ENCODE results near the gene CHST8. TPM values are rescaled to one million over a fixed set of nuclear protein-coding genes. Genes with fewer than 3 reads are reported as not detected.
"Not testable (repeated sequence)": the region's sequence is repeated elsewhere in the genome, so short reads cannot be mapped to it uniquely, and the experiment has no call there.

CHST8 gene
- total RNA-seq, 1 donor: 0.84 TPM

- no peak overlapping the region for H3K4me3 ChIP-seq (ENCODE audit: low read length)
- H3K9me3 ChIP-seq (ENCODE audit: low read depth, low read length): no peaks in the 10 kb centered on the region
- no peaks in the 10 kb centered on the region for H3K4me1 ChIP-seq (ENCODE audit: insufficient read depth, low read length)
- H3K27me3 ChIP-seq (ENCODE audit: insufficient read depth, low read length): no peaks in the 10 kb centered on the region
These were observed 62.9 kb downstream of the CHST8 start for GRCh38 chr19:33684538-33685232.

DNA sequence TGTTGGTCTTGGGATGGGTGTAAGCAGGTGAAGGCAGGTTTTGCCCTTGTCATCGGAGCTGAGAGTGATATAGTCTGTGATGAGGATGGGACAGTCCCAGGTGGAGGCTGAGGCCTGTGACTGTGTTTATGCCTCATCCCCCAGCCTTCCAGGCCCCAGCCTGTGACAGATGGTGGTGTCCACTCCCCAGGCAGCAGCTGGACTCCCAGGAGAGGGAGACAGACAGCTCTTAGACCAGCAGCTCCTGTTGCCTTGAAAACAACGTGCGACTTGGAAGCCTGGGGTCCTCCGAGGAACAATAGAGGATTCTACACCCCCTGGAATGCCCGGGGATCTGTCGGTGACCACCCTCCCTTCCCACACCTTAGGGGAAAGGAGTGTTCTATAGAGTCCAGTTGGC is 63.8 kb downstream of the CHST8 start:
- H3K27me3 ChIP-seq (ENCODE audit: insufficient read depth, low read length): no peaks in the 10 kb centered on the region
- H3K4me1 ChIP-seq (ENCODE audit: insufficient read depth, low read length): no peaks in the 10 kb centered on the region
- no peak overlapping the region for H3K4me3 ChIP-seq (ENCODE audit: low read length)
- no peaks in the 10 kb centered on the region for H3K9me3 ChIP-seq (ENCODE audit: low read depth, low read length)

- no peaks in the 10 kb centered on the region for H3K4me1 ChIP-seq (ENCODE audit: insufficient read depth, low read length)
- no peaks in the 10 kb centered on the region for H3K27me3 ChIP-seq (ENCODE audit: insufficient read depth, low read length)
- H3K4me3 ChIP-seq (ENCODE audit: low read length): no peak overlapping the region
- H3K9me3 ChIP-seq (ENCODE audit: low read depth, low read length): no peaks in the 10 kb centered on the region
These were observed 64.5 kb downstream of the CHST8 start for GRCh38 chr19:33686262-33686661.

GRCh38 chr19:33686687-33687480 is 65.1 kb downstream of the CHST8 start:
- Histone ChIP-seq H3K4me1 (ENCODE audit: insufficient read depth, low read length) (no peaks in the 10 kb centered on the region), H3K27me3 (ENCODE audit: insufficient read depth, low read length) (no peaks in the 10 kb centered on the region), H3K9me3 (ENCODE audit: low read depth, low read length) (no peaks in the 10 kb centered on the region)

DNA sequence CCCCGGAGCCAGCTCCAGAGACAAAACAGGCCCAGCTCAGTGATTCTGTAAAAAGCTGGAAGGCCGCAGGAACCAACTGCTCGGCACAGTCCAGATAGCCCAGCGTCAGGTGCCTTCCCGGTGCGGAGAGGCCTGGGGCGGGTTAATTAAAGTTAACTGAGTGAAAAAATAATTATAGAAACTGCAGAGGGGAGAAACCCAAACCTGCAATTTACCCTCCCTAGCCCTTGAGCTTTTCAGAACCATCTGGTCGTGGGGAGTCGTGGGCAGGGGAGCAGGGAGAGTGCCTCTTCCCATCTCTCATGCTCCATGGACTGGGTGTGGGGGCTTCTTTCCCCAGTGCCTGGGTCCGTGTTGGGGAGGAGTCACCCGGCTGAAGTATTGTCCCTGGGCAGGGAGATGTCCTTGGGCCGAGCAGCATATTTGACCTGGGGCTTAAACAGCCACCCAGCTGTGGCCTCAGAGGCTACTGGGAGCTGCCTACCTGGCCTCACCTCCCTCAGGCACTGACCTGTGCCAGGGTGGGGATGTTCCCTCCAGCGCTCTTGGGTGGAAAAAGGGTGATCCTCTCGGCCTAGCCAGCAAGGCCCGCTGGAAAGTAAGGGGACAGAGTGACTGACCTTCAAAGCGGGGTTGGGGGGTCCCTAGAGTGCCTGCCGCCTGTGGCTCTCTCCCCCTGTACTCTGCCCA is 65.9 kb downstream of the CHST8 start:
- H3K9me3 ChIP-seq (ENCODE audit: low read depth, low read length): no peaks in the 10 kb centered on the region
- H3K4me3 ChIP-seq (ENCODE audit: low read length): no peak overlapping the region
- no peaks in the 10 kb centered on the region for H3K27me3 ChIP-seq (ENCODE audit: insufficient read depth, low read length)
- no peaks in the 10 kb centered on the region for H3K4me1 ChIP-seq (ENCODE audit: insufficient read depth, low read length)

More at GRCh38 chr19:33686687-33687480, 65.1 kb downstream of the CHST8 start:
- H3K4me3 ChIP-seq (ENCODE audit: low read length): no peak overlapping the region

DNA sequence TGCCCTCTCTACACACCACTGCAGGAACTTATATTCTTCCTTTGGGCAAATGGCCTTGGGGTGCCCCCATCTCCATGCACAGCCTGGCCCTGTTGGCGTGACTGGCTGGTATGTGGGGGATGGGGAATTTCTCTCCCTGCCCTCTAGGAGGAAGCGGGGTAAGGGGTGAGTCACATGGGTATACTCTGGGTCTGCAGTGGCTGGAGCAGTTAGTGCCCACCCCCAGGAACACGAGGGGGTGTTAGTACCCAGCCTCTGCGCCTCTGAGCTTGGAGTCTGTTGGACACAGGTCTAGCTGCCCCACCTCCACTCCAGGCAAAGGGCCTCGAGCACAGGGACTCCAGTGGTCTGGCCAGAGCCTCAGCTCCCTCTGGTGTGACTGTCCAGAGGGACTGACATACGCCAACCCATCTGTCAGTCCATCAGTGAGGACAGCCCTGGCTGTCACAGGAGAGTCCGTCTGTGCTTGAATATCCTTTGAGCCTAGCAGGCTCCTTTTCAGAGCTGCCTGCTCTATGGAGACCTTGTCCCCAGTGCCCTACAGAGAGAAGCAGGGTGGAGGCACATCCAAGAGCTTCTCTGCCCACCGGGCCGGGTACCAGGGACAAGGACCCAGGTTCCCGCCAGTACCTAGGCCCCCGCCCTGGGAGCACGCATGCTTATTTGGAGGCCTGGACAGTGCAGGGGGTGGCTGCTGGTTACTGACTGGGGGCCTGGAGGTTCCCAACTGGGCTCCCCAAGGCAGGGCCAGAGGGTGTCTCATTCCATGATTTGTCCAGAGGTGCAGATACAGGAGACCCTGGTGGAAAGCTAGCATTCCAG is 66.6 kb downstream of the CHST8 start:
- no peaks in the 10 kb centered on the region for H3K27me3 ChIP-seq (ENCODE audit: insufficient read depth, low read length)
- no peaks in the 10 kb centered on the region for H3K4me1 ChIP-seq (ENCODE audit: insufficient read depth, low read length)
- no peaks in the 10 kb centered on the region for H3K9me3 ChIP-seq (ENCODE audit: low read depth, low read length)
- no peak overlapping the region for H3K4me3 ChIP-seq (ENCODE audit: low read length)

- H3K4me1 ChIP-seq (ENCODE audit: insufficient read depth, low read length): no peaks in the 10 kb centered on the region
- no peak overlapping the region for H3K4me3 ChIP-seq (ENCODE audit: low read length)
- no peaks in the 10 kb centered on the region for H3K27me3 ChIP-seq (ENCODE audit: insufficient read depth, low read length)
- no peaks in the 10 kb centered on the region for H3K9me3 ChIP-seq (ENCODE audit: low read depth, low read length)
These were observed 67.5 kb downstream of the CHST8 start for GRCh38 chr19:33689138-33689746.

DNA sequence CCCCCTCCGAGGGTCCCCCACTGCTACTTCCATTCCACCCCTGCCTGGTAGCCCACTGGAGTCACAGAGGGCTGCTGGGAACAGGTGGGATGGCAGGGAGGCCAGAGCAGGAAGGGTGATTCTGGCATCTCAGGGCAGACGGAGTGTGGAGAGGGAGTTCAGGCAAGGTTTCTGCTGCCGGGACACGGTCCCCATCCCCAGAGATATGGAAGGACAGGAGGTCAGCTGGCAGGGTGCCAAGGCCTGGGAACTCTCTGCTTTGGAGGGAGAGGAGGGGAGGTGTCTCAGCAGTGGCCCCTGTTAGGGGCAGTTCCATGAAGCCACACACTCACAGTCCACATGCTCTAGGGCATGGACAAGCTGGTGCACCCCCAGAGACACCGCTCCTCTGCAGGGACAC is 68.1 kb downstream of the CHST8 start:
- Histone ChIP-seq H3K27me3 (ENCODE audit: insufficient read depth, low read length) (no peaks in the 10 kb centered on the region), H3K4me1 (ENCODE audit: insufficient read depth, low read length) (no peaks in the 10 kb centered on the region), H3K9me3 (ENCODE audit: low read depth, low read length) (no peaks in the 10 kb centered on the region), H3K4me3 (ENCODE audit: low read length) (no peak overlapping the region)

- H3K4me1 ChIP-seq (ENCODE audit: insufficient read depth, low read length): no peaks in the 10 kb centered on the region
- no peaks in the 10 kb centered on the region for H3K9me3 ChIP-seq (ENCODE audit: low read depth, low read length)
- H3K27me3 ChIP-seq (ENCODE audit: insufficient read depth, low read length): no peaks in the 10 kb centered on the region
- H3K4me3 ChIP-seq (ENCODE audit: low read length): no peak overlapping the region
These were observed 68.8 kb downstream of the CHST8 start for GRCh38 chr19:33690378-33691029.

GRCh38 chr19:33691030-33691427 is 69.3 kb downstream of the CHST8 start:
- Histone ChIP-seq H3K4me1 (ENCODE audit: insufficient read depth, low read length) (no peaks in the 10 kb centered on the region), H3K4me3 (ENCODE audit: low read length) (no peak overlapping the region), H3K27me3 (ENCODE audit: insufficient read depth, low read length) (no peaks in the 10 kb centered on the region), H3K9me3 (ENCODE audit: low read depth, low read length) (no peaks in the 10 kb centered on the region)

GRCh38 chr19:33691736-33692135 is 70.0 kb downstream of the CHST8 start:
- Histone ChIP-seq H3K4me3 (ENCODE audit: low read length) (no peak overlapping the region), H3K9me3 (ENCODE audit: low read depth, low read length) (no peaks in the 10 kb centered on the region), H3K27me3 (ENCODE audit: insufficient read depth, low read length) (no peaks in the 10 kb centered on the region), H3K4me1 (ENCODE audit: insufficient read depth, low read length) (no peaks in the 10 kb centered on the region)

DNA sequence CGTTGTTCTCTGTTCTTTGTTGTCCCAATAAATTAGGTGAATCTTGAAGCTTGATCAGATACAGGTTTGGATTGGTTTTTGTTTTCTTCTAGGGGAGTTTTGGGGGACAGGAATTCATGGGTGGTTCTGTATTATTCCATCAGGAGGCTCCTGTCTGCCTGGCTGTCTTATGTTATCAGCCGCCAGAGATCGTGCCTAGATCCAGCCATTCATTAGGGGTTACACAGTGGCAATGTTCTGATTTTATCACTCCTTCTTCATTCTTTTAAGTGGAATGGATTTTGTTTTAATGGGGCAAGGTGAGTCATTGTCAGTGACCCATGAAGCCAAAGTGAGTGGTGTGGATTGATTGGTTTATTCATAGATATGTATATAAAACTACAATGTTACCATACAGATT is 71.9 kb downstream of the CHST8 start:
- Histone ChIP-seq H3K4me1 (ENCODE audit: insufficient read depth, low read length) (no peaks in the 10 kb centered on the region), H3K9me3 (ENCODE audit: low read depth, low read length) (no peaks in the 10 kb centered on the region), H3K4me3 (ENCODE audit: low read length) (no peak overlapping the region), H3K27me3 (ENCODE audit: insufficient read depth, low read length) (no peaks in the 10 kb centered on the region)

DNA sequence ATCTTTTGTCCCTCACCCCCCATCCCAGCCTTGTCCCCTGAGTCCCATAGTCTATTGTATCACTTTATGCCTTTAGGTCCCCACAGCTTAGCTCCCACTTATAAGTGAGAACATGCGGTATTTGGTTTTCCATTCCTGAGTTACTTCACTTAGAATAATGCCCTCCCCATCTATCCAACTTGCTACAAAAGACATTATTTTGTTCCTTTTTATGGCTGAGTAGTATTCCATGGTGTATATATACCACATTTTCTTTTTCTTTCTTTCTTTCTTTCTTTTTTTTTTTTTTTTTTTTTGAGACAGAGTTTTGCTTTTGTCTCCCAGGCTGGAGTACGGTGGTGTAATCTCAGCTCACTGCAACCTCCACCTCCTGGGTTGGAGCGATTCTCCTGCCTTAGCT is 73.8 kb downstream of the CHST8 start:
- not testable (repeated sequence) for H3K9me3 ChIP-seq (ENCODE audit: low read depth, low read length); H3K27me3 ChIP-seq (ENCODE audit: insufficient read depth, low read length); H3K4me1 ChIP-seq (ENCODE audit: insufficient read depth, low read length); H3K4me3 ChIP-seq (ENCODE audit: low read length)

DNA sequence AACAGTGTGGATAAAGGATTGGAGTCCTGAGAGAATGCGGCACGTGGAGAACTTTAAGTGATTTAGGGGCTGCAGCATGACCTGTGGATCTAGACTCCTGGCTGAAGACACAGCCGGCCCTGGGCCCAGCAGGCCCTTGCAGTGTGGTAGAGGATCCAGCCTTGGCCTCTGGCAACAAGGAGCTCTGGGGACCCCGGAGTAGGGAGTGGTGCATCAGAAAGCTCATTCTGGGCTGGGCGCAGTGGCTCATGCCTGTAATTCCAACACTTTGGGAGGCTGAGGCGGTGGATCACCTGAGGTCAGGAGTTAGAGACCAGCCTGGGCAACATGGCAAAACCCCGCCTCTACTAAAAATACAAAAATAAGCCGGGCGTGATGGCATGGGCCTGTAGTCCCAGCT is 76.0 kb downstream of the CHST8 start:
- Histone ChIP-seq H3K4me3 (ENCODE audit: low read length) (no peak overlapping the region), H3K27me3 (ENCODE audit: insufficient read depth, low read length) (no peaks in the 10 kb centered on the region), H3K9me3 (ENCODE audit: low read depth, low read length) (no peaks in the 10 kb centered on the region), H3K4me1 (ENCODE audit: insufficient read depth, low read length) (no peaks in the 10 kb centered on the region)

Measured in mononuclear cell (primary cell).